Astrocyte (in vitro differentiated cells and primary cell): ENCODE measurements around the gene PRPH. TPM values are rescaled to one million over a fixed set of nuclear protein-coding genes. Genes with fewer than 3 reads are reported as not detected.

ENCODE experiments used
- DNase-seq: peaks from one replicate; pipeline ENCODE4 v3.0.0-alpha.2; 2010; ENCODE audit warnings: low read depth
- FAIRE-seq: peaks from 2 replicates; lab custom pipeline; 2011; peaks lifted over from hg19 to GRCh38; lab: Jason Lieb, UNC
- H2AFZ ChIP-seq: 2 replicates; pipeline ENCODE4 v1.6.0; 2012; ENCODE audit warnings: low read depth, low read length, inconsistent platforms
- H3K27ac ChIP-seq: 2 replicates; pipeline ENCODE4 v1.5.1; 2011; ENCODE audit warnings: low read depth, low read length, inconsistent platforms
- H3K27me3 ChIP-seq: 2 replicates; pipeline ENCODE4 v1.6.0; 2011; ENCODE audit warnings: low read length, inconsistent platforms; ENCODE audit not compliant: insufficient read depth
- H3K36me3 ChIP-seq: 2 replicates; pipeline ENCODE4 v1.5.1; 2011; ENCODE audit warnings: low read length, inconsistent platforms; ENCODE audit not compliant: insufficient read depth
- H3K4me1 ChIP-seq: 2 replicates; pipeline ENCODE4 v1.5.1; 2011; ENCODE audit warnings: low read length, inconsistent platforms; ENCODE audit not compliant: insufficient read depth
- H3K4me2 ChIP-seq: 2 replicates; pipeline ENCODE4 v1.6.0; 2012; ENCODE audit warnings: low read length, inconsistent platforms
- H3K4me3 ChIP-seq: 2 replicates; pipeline ENCODE4 v1.5.1; 2011; ENCODE audit warnings: low read depth, mild to moderate bottlenecking, low read length, inconsistent platforms; ENCODE audit not compliant: insufficient read depth
- H3K79me2 ChIP-seq: 2 replicates; pipeline ENCODE4 v1.6.0; 2012; ENCODE audit warnings: mild to moderate bottlenecking, low read length, inconsistent platforms; ENCODE audit not compliant: insufficient read depth
- H3K9ac ChIP-seq: 2 replicates; pipeline ENCODE4 v1.6.0; 2012; ENCODE audit warnings: mild to moderate bottlenecking, low read length, inconsistent platforms
- H3K9me3 ChIP-seq: 2 replicates; pipeline ENCODE4 v1.5.1; 2012; ENCODE audit warnings: low read depth, mild to moderate bottlenecking, low read length, inconsistent platforms; ENCODE audit not compliant: insufficient read depth
- H4K20me1 ChIP-seq: 2 replicates; pipeline ENCODE4 v1.6.0; 2012; ENCODE audit warnings: low read length, inconsistent platforms; ENCODE audit not compliant: insufficient read depth
- H3K27ac Mint-ChIP-seq: one replicate; pipeline ENCODE4 v1.8.0; 2021; ENCODE audit warnings: mild to moderate bottlenecking, mixed read lengths; ENCODE audit not compliant: unreplicated experiment
- H3K27me3 Mint-ChIP-seq: one replicate; pipeline ENCODE4 v1.8.0; 2021; ENCODE audit warnings: low read depth, mixed read lengths; ENCODE audit not compliant: unreplicated experiment
- H3K36me3 Mint-ChIP-seq: one replicate; pipeline ENCODE4 v1.8.0; 2021; ENCODE audit warnings: low read depth, mixed read lengths; ENCODE audit not compliant: unreplicated experiment
- H3K4me1 Mint-ChIP-seq: one replicate; pipeline ENCODE4 v1.8.0; 2021; ENCODE audit warnings: low read depth, mixed read lengths; ENCODE audit not compliant: unreplicated experiment
- H3K4me3 Mint-ChIP-seq: one replicate; pipeline ENCODE4 v1.8.0; 2021; ENCODE audit warnings: mild to moderate bottlenecking, moderate library complexity, mixed read lengths; ENCODE audit not compliant: unreplicated experiment
- H3K9me3 Mint-ChIP-seq: one replicate; pipeline ENCODE4 v1.8.0; 2021; ENCODE audit warnings: mild to moderate bottlenecking, mixed read lengths; ENCODE audit not compliant: unreplicated experiment
- CTCF ChIP-seq: IDR thresholded peaks from 2 replicates; pipeline ENCODE4 v1.5.1; 2011; ENCODE audit warnings: low read depth, mild to moderate bottlenecking, inconsistent platforms, low read length, moderate library complexity; ENCODE audit not compliant: insufficient read depth
- EZH2 ChIP-seq: IDR thresholded peaks from 2 replicates; pipeline ENCODE4 v1.6.1; 2012; ENCODE audit warnings: mild to moderate bottlenecking, low read length, inconsistent platforms; ENCODE audit not compliant: insufficient read depth
- total RNA-seq: library from RNA; stranded (reverse); gene quantifications from 2 replicates; pipeline ENCODE4 v1.2.1, GENCODE V29; 2021

PRPH gene
- total RNA-seq, 1 donor from 2014 or later: not detected

- no peaks in the 10 kb centered on the region for H3K9me3 ChIP-seq
- no peak overlapping the region for H3K9ac ChIP-seq
- Mint-ChIP-seq H3K27me3 (peaks cover 66% of the 10 kb centered on the region), H3K36me3 (no peaks in the 10 kb centered on the region), H3K27ac (no peak overlapping the region), H3K4me3 (no peak overlapping the region), H3K9me3 (peaks cover 2% of the 10 kb centered on the region), H3K4me1 (no peaks in the 10 kb centered on the region)
- H2AFZ ChIP-seq: no peak overlapping the region
- no peaks in the 10 kb centered on the region for H4K20me1 ChIP-seq
- peaks cover 47% of the 10 kb centered on the region for H3K27me3 ChIP-seq
- H3K4me3 ChIP-seq: no peak overlapping the region
- FAIRE-seq (no peak), DNase-seq (no peak)
- no peaks in the 10 kb centered on the region for H3K79me2 ChIP-seq
- no peak overlapping the region for H3K4me2 ChIP-seq
- no peaks in the 10 kb centered on the region for H3K36me3 ChIP-seq
- H3K27ac ChIP-seq: no peak overlapping the region
- TF ChIP-seq EZH2 (no peak), CTCF (no peak)
- peaks cover 2% of the 10 kb centered on the region for H3K4me1 ChIP-seq
Observed at GRCh38 chr12:49294804-49295081, 204 bp upstream of the PRPH start.

GRCh38 chr12:49296034-49296835, 1.3 kb downstream of the PRPH start:
- Mint-ChIP-seq H3K9me3 (peaks cover 2% of the 10 kb centered on the region), H3K27me3 (peaks cover 71% of the 10 kb centered on the region), H3K27ac (no peak overlapping the region), H3K4me3 (no peak overlapping the region), H3K36me3 (no peaks in the 10 kb centered on the region), H3K4me1 (no peaks in the 10 kb centered on the region)
- TF ChIP-seq EZH2 (peak; percentile 42), CTCF (peak; percentile 46)
- Histone ChIP-seq H3K9ac (no peak overlapping the region), H3K4me2 (peak overlapping the region; percentile 67), H3K9me3 (no peaks in the 10 kb centered on the region), H3K36me3 (no peaks in the 10 kb centered on the region), H3K27ac (no peak overlapping the region), H4K20me1 (no peaks in the 10 kb centered on the region), H3K4me1 (peaks cover 2% of the 10 kb centered on the region), H2AFZ (no peak overlapping the region), H3K4me3 (no peak overlapping the region), H3K27me3 (peaks cover 47% of the 10 kb centered on the region), H3K79me2 (no peaks in the 10 kb centered on the region)
- FAIRE-seq: no peak
- DNase-seq: no peak
